NCI-H1694 (cell line): Measurements from ENCODE around the gene DDX24.

Source experiments
- DNase-seq: peaks from one replicate; lab custom pipeline; 2025; lab: John Stamatoyannopoulos, UW

Gene DDX24

GRCh38 chr14:94048691-94049624 is 32.0 kb downstream of the DDX24 start:
- no peak for DNase-seq

- no peak for DNase-seq
Observed at GRCh38 chr14:94047581-94047980, 33.4 kb downstream of the DDX24 start.

GRCh38 chr14:94046696-94047250 is 34.2 kb downstream of the DDX24 start:
- no peak for DNase-seq

GRCh38 chr14:94045563-94046345 is 35.2 kb downstream of the DDX24 start:
- DNase-seq: no peak

- DNase-seq: no peak
Observed at GRCh38 chr14:94045101-94045500, 35.9 kb downstream of the DDX24 start.

GRCh38 chr14:94044476-94045091 is 36.4 kb downstream of the DDX24 start:
- no peak for DNase-seq

- DNase-seq: no peak
Observed at GRCh38 chr14:94043756-94044475, 37.1 kb downstream of the DDX24 start.

GRCh38 chr14:94043111-94043755 is 37.8 kb downstream of the DDX24 start:
- no peak for DNase-seq

- DNase-seq: no peak
Observed at GRCh38 chr14:94042433-94043091, 38.4 kb downstream of the DDX24 start.

GRCh38 chr14:94041551-94042346 is 39.3 kb downstream of the DDX24 start:
- no peak for DNase-seq

GRCh38 chr14:94040796-94041195 is 40.2 kb downstream of the DDX24 start:
- DNase-seq: no peak

GRCh38 chr14:94040247-94040646 is 40.8 kb downstream of the DDX24 start:
- DNase-seq: no peak

- no peak for DNase-seq
Observed at GRCh38 chr14:94038921-94039629, 41.9 kb downstream of the DDX24 start.

GRCh38 chr14:94038510-94038909 is 42.5 kb downstream of the DDX24 start:
- no peak for DNase-seq

GRCh38 chr14:94037954-94038353 is 43.0 kb downstream of the DDX24 start:
- no peak for DNase-seq

GRCh38 chr14:94036313-94037167 is 44.5 kb downstream of the DDX24 start:
- peak; percentile 86 for DNase-seq

- DNase-seq: no peak
Observed at GRCh38 chr14:94034886-94035285, 46.1 kb downstream of the DDX24 start.

GRCh38 chr14:94031883-94032279 is 49.1 kb downstream of the DDX24 start:
- DNase-seq: no peak
